Upper lobe of left lung (tissue), 6 donors: ENCODE results near the gene PAQR5. TPM values are rescaled to one million over a fixed set of nuclear protein-coding genes. Genes with fewer than 3 reads are reported as not detected.

Experiments used
- ATAC-seq, 2 donors: fragments of 200-7000 bp; cut with Tn5 transposase; one replicate each; pipeline ENCODE4 v1.9.1; 2022; ENCODE audit warnings: mild to moderate bottlenecking in 2 of 2, moderate library complexity in 2 of 2; ENCODE audit not compliant: low FRiP score in 2 of 2
- DNase-seq, 2 donors: peaks; one replicate each; pipeline ENCODE4 v3.0.0-alpha.2; 2019 to 2020
- H3K27ac ChIP-seq, 4 donors: fragments of 200-600 bp; sonication (generic); one replicate each; pipeline ENCODE4 v1.5.1; 2016 to 2019
- H3K27me3 ChIP-seq, 4 donors: fragments of 200-600 bp; sonication (generic); one replicate each; pipeline ENCODE4 v1.5.1; 2017 to 2019
- H3K36me3 ChIP-seq, 4 donors: fragments of 200-600 bp; sonication (generic); one replicate each; pipeline ENCODE4 v1.5.1; 2016 to 2019
- H3K4me1 ChIP-seq, 4 donors: fragments of 200-600 bp; sonication (generic); one replicate each; pipeline ENCODE4 v1.5.1; 2018 to 2019
- H3K4me3 ChIP-seq, 4 donors: fragments of 200-600 bp; sonication (generic); one replicate each; pipeline ENCODE4 v1.5.1; 2017 to 2019; ENCODE audit warnings: mild to moderate bottlenecking in 2 of 4, moderate library complexity in 1 of 4
- H3K9me3 ChIP-seq, 4 donors: fragments of 200-600 bp; sonication (generic); one replicate each; pipeline ENCODE4 v1.5.1; 2018 to 2019
- EP300 ChIP-seq, 4 donors: sonication (generic); formaldehyde crosslinking; IDR thresholded peaks; one replicate each; pipeline ENCODE4 v1.5.1; 2017; ENCODE audit warnings: antibody characterized with exemption in 4 of 4, control low read depth in 2 of 4
- POLR2A ChIP-seq, 4 donors: fragments of 450-650 bp; IDR thresholded peaks; one replicate each; pipeline ENCODE4 v1.5.1; 2016 to 2017; ENCODE audit warnings: antibody characterized with exemption in 4 of 4, mild to moderate bottlenecking in 2 of 4
- POLR2AphosphoS5 ChIP-seq, 2 donors: sonication (generic); formaldehyde crosslinking; IDR thresholded peaks; one replicate each; pipeline ENCODE4 v1.5.1; 2017; ENCODE audit warnings: antibody characterized with exemption in 2 of 2
- WGBS, 2 donors: methylation state at CpG; one replicate each; pipeline ENCODE4 v1.1.5; 2017 to 2018; 5-methylcytosine and 5-hydroxymethylcytosine counted together
- total RNA-seq, 6 donors: library from RNA; depleted of rRNA in 4 of 6; stranded (reverse); fragments of >200 nt in 4 of 6; gene quantifications; one replicate each; pipeline versions ENCODE4 v1.1.0 to v1.2.1, GENCODE V29; 2016 to 2021
- TF ChIP-seq, protein P1 (sequence below), 6 experiments: fragments of 450-650 bp in 4 of 6; fragments of 200-600 bp in 2 of 6; sonication (generic) in 2 of 6; IDR thresholded peaks; one replicate each; pipeline ENCODE4 v1.5.1; 2016 to 2019; ENCODE audit warnings: antibody characterized with exemption in 6 of 6
- donor health status: DM: no; HTN: no; CAD: no; lungs with moderate emphysema.
- donor health status: DM: no; HTN: yes; CAD: no; lungs with severe emphysema.

The PAQR5 gene
- total RNA-seq, 6 donors from 2014 or later = 15.5 to 39.8 (median 26.5) TPM

DNA sequence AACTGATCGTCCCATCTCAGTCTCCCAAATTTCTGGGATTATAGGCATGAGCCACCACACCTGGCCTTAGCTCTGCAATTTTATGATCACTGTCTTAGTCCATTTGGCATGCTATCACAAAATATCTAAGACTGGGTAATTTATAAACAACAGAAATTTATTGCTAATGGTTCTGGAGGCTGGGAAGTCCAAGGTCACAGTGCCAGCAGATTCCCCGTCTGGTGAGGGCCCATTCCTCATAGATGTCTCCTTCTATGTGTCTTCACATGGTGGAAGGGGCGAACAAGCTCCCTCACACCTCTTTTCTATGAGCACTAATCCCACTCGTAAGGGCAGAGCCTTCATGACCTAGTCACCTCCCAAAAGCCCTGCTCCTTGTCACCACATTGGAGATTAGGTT is 60.1 kb downstream of the PAQR5 start:
- Histone ChIP-seq H3K27ac (peak overlapping the region in 1 of 4 donors; percentile 35), H3K9me3 (no peaks in the 10 kb centered on the region), H3K4me3 (no peak overlapping the region), H3K4me1 (peaks cover 0 to 13% (median 5%) of the 10 kb centered on the region in 4 donors), H3K36me3 (no peaks in the 10 kb centered on the region), H3K27me3 (no peaks in the 10 kb centered on the region)
- DNase-seq = no peak
- ATAC-seq = no peak
- WGBS, 2 donors = 96 to 100% methylated on average over 4 of the region's 4 CpGs
- TF ChIP-seq, protein P1, sequence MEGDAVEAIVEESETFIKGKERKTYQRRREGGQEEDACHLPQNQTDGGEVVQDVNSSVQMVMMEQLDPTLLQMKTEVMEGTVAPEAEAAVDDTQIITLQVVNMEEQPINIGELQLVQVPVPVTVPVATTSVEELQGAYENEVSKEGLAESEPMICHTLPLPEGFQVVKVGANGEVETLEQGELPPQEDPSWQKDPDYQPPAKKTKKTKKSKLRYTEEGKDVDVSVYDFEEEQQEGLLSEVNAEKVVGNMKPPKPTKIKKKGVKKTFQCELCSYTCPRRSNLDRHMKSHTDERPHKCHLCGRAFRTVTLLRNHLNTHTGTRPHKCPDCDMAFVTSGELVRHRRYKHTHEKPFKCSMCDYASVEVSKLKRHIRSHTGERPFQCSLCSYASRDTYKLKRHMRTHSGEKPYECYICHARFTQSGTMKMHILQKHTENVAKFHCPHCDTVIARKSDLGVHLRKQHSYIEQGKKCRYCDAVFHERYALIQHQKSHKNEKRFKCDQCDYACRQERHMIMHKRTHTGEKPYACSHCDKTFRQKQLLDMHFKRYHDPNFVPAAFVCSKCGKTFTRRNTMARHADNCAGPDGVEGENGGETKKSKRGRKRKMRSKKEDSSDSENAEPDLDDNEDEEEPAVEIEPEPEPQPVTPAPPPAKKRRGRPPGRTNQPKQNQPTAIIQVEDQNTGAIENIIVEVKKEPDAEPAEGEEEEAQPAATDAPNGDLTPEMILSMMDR (IDR thresholded peaks at IDR 0.05) = no peak
- no peak for TF ChIP-seq POLR2A (IDR thresholded peaks at IDR 0.05)
- no peak for TF ChIP-seq EP300 (IDR thresholded peaks at IDR 0.05)
- TF ChIP-seq POLR2AphosphoS5 (IDR thresholded peaks at IDR 0.05) = no peak

DNA sequence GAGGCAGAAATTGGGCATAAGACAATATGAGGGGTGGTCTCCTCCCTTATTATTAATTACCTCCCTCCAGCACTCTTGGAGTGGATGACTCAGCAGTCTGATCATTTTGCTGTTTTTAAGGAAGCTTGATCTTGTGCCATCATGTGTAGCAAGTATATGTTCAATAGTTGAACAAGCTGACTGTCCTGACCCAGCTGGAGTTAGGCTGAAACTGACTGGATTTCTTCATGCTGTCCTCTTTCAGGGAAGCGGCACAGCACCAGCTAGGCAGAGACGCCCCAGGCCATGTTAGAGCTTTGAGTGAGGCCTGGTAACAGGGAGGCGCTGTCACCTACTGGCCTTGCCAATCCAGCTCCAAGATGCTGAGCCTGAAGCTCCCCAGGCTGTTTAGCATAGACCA is 61.0 kb downstream of the PAQR5 start:
- Histone ChIP-seq H3K9me3 (no peaks in the 10 kb centered on the region), H3K27ac (peak overlapping the region in 2 of 4 donors; percentile 14 to 18), H3K4me3 (no peak overlapping the region), H3K27me3 (no peaks in the 10 kb centered on the region), H3K4me1 (peaks cover 0 to 13% (median 5%) of the 10 kb centered on the region in 4 donors), H3K36me3 (no peaks in the 10 kb centered on the region)
- DNase-seq (peak in 1 of 2 donors; percentile 24), ATAC-seq (peak in 1 of 2 donors; percentile 56)
- WGBS, 2 donors = 82% methylated on average over 3 of the region's 3 CpGs; no CpG with 5 or more reads in 1 of the 2 donors
- TF ChIP-seq, protein P1 (IDR thresholded peaks at IDR 0.05) = no peak
- TF ChIP-seq POLR2AphosphoS5 (IDR thresholded peaks at IDR 0.05) = no peak
- TF ChIP-seq POLR2A (IDR thresholded peaks at IDR 0.05) = no peak
- TF ChIP-seq EP300 (IDR thresholded peaks at IDR 0.05) = no peak

DNA sequence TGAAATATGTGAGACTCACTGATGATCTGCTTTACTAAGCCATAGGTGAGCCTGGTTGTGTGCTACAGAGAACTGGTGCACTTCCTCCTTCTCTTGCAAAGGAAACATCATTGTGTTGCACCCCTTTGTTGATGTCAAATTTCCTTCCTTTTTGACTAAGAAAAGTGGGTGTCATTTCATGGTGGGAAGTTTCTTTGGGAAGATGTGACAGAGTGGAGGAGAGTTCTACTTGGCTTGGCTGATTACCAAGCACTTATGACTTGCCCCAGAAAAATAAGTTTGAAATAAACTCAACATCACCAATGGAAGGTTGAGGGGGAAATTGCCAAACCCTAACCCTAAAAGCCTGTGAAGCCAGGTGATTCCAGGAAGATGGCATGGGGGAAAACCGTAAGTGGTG is 61.9 kb downstream of the PAQR5 start:
- H3K36me3 ChIP-seq = no peaks in the 10 kb centered on the region
- WGBS, 2 donors = 0% methylated on average over 1 of the region's 1 CpG
- H3K27ac ChIP-seq = peak overlapping the region in 1 of 4 donors; percentile 14
- TF ChIP-seq POLR2A (IDR thresholded peaks at IDR 0.05) (no peak), POLR2AphosphoS5 (IDR thresholded peaks at IDR 0.05) (no peak), EP300 (IDR thresholded peaks at IDR 0.05) (no peak)
- TF ChIP-seq, protein P1 (IDR thresholded peaks at IDR 0.05) = no peak
- no peaks in the 10 kb centered on the region for H3K27me3 ChIP-seq
- peaks cover 0 to 13% (median 5%) of the 10 kb centered on the region in 4 donors for H3K4me1 ChIP-seq
- no peaks in the 10 kb centered on the region for H3K9me3 ChIP-seq
- ATAC-seq (no peak), DNase-seq (no peak)
- H3K4me3 ChIP-seq = no peak overlapping the region

DNA sequence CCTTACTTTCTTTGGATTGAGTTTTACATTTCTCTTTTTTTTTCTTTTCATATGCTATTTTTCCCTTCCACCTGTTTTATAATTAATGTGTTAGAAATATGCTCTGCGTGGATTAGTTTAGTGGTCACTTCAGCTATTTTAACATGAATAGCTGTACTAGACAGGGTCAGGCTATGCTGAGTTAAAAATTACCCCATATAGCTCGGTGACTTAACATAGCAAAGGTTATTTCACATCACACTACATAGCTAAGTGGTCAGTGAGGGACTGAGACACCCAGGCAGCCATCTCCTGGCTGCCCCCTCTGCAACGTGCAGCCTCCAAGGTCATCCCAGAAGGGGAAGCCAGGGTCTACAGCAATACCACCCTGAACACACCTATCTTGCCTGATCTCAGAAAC is 68.5 kb downstream of the PAQR5 start:
- no peaks in the 10 kb centered on the region for H3K36me3 ChIP-seq

More for the DNA sequence above, 68.5 kb downstream of the PAQR5 start:
- no peak for TF ChIP-seq POLR2A (IDR thresholded peaks at IDR 0.05)
- TF ChIP-seq EP300 (IDR thresholded peaks at IDR 0.05) = no peak
- no peak for TF ChIP-seq POLR2AphosphoS5 (IDR thresholded peaks at IDR 0.05)
- TF ChIP-seq, protein P1 (IDR thresholded peaks at IDR 0.05) = no peak
- H3K4me3 ChIP-seq = no peak overlapping the region
- H3K27ac ChIP-seq = no peak overlapping the region
- ATAC-seq (no peak), DNase-seq (no peak)
- no peaks in the 10 kb centered on the region for H3K9me3 ChIP-seq
- no peaks in the 10 kb centered on the region for H3K4me1 ChIP-seq
- H3K27me3 ChIP-seq = no peaks in the 10 kb centered on the region
- WGBS, 2 donors = 60 to 66% methylated on average over 3 of the region's 3 CpGs
